ENCODE results near the gene LLGL2.

The LLGL2 gene

DNA sequence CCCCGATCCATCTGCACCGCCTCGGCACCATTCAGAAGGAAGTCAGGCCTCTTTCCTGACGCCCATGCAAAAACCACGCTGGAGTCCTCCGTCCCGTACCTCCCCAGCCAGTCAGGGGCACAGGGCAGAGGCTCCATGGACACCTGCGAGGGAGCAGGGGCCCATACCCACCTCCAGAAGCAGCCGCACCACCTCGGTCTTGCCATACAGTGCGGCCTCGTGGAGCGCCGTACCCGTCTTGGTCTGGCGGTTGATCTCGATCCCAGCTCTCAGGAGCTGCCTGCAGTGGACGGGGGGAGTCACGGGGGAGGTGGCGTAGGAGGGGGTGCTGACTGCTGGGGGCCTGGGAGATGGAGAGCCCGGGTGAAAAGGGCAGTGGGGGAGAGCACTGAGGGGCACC lies 19.4 kb upstream of the LLGL2 start:
- H3K4me1 ChIP-seq (ENCODE audit: low read length) = no peaks in the 10 kb centered on the region
- no peaks in the 10 kb centered on the region for H3K79me2 ChIP-seq (ENCODE audit: low read length)
- H3K4me3 ChIP-seq (ENCODE audit: low read length) = no peak overlapping the region
- H3K27ac ChIP-seq (ENCODE audit: low read length) = no peak overlapping the region
- no peak overlapping the region for H2AFZ ChIP-seq (ENCODE audit: low read depth, low read length)
- no peaks in the 10 kb centered on the region for H3K27me3 ChIP-seq (ENCODE audit: low read depth, low read length)
- no peak for TF ChIP-seq EZH2phosphoT487 (IDR thresholded peaks at IDR 0.05; ENCODE audit: low read depth)
- TF ChIP-seq, protein P1, sequence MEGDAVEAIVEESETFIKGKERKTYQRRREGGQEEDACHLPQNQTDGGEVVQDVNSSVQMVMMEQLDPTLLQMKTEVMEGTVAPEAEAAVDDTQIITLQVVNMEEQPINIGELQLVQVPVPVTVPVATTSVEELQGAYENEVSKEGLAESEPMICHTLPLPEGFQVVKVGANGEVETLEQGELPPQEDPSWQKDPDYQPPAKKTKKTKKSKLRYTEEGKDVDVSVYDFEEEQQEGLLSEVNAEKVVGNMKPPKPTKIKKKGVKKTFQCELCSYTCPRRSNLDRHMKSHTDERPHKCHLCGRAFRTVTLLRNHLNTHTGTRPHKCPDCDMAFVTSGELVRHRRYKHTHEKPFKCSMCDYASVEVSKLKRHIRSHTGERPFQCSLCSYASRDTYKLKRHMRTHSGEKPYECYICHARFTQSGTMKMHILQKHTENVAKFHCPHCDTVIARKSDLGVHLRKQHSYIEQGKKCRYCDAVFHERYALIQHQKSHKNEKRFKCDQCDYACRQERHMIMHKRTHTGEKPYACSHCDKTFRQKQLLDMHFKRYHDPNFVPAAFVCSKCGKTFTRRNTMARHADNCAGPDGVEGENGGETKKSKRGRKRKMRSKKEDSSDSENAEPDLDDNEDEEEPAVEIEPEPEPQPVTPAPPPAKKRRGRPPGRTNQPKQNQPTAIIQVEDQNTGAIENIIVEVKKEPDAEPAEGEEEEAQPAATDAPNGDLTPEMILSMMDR (IDR thresholded peaks at IDR 0.05; ENCODE audit: low read depth, low read length) = no peak
- H3K9ac ChIP-seq (ENCODE audit: low read length) = no peak overlapping the region
- H3K9me3 ChIP-seq (ENCODE audit: insufficient read depth, low read length) = no peaks in the 10 kb centered on the region
- no peak overlapping the region for H3K4me2 ChIP-seq (ENCODE audit: low read length)
- peaks cover 2% of the 10 kb centered on the region; the same call in 1 of the 2 replicates for H4K20me1 ChIP-seq (ENCODE audit: insufficient read depth, low read length)
- no peaks in the 10 kb centered on the region for H3K36me3 ChIP-seq (replicated peaks; ENCODE audit: low read depth, low read length)

DNA sequence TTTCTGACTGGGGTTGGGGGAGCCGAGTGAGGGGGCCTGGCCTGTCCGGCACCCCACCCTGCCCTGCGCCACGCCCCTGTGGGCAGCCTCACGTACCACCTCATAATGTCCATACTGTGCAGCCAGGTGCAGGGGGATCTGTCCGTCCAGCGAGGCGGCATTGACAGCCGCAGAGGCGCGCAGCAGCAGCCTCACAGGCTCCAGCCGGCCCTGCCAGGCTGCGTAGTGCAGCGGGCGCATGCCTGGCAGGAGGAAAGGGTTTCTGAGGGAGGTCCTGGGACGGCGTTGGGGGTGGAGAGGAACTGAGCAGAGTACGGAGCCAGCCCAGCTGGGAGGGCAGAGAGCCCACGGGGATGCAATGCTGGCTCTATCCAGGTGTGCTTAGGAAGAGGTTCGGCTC lies 18.6 kb upstream of the LLGL2 start:
- Histone ChIP-seq H3K27me3 (ENCODE audit: low read depth, low read length) (no peaks in the 10 kb centered on the region), H3K27ac (ENCODE audit: low read length) (no peak overlapping the region), H4K20me1 (ENCODE audit: insufficient read depth, low read length) (peaks cover 2% of the 10 kb centered on the region; the same call in 1 of the 2 replicates), H3K4me2 (ENCODE audit: low read length) (no peak overlapping the region), H3K9ac (ENCODE audit: low read length) (no peak overlapping the region), H3K36me3 (replicated peaks; ENCODE audit: low read depth, low read length) (no peaks in the 10 kb centered on the region), H3K4me3 (ENCODE audit: low read length) (no peak overlapping the region), H3K79me2 (ENCODE audit: low read length) (no peaks in the 10 kb centered on the region), H3K9me3 (ENCODE audit: insufficient read depth, low read length) (no peaks in the 10 kb centered on the region), H2AFZ (ENCODE audit: low read depth, low read length) (no peak overlapping the region), H3K4me1 (ENCODE audit: low read length) (no peaks in the 10 kb centered on the region)
- TF ChIP-seq EZH2phosphoT487 (IDR thresholded peaks at IDR 0.05; ENCODE audit: low read depth) = no peak

DNA sequence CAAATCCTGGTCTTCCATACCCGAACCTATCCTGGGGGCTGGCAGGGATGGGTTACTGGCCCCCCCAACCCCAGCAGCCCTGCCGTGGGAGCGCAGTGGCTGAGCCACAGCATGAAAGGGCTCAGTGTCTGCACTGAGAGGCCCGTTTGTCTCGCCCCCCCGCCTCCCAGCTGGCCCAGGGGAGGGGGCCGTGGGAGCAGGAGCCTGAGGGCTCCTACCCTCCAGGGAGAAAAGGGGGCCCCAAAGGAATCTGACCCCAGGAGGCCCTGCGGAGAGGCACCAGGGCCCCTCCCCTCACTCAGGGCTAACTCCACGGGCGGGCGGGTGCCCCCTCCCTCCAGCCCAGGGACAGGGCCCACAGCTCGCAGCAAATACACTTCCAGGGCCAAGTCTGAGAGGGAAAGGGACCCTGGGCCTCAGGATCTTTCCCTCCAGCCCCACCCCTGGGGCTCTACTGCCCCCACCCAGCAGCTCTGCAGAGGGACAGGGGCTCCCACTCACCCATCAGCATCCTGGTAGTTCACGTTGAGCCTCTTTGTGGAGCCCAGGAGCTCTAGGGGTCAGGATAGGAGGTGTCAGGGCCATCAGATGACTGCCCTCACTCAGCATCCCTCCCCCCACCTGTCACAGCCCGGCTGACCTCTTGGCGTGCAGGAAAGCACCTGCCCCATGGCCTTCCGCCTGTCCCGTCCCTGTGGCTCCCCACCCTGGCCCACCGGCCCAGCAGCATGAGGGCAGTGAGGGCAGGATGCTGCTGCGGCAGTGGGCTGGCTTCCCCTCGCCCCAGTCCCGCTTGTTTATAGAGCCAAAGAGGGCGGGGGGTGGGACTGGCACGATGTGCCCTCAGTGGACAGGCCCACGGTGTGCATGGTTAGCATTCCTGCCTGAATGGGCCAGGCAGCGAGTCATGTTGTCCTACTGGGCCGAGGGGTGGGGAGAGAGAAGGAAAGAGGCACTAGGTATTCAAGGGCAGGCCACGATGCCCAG lies 17.5 kb upstream of the LLGL2 start:
- H3K4me3 ChIP-seq (ENCODE audit: low read length) = no peak overlapping the region
- H3K9ac ChIP-seq (ENCODE audit: low read length) = no peak overlapping the region
- H3K4me2 ChIP-seq (ENCODE audit: low read length) = no peak overlapping the region
- no peaks in the 10 kb centered on the region for H3K36me3 ChIP-seq (replicated peaks; ENCODE audit: low read depth, low read length)
- no peaks in the 10 kb centered on the region; the same call in 1 of the 2 replicates for H3K4me1 ChIP-seq (ENCODE audit: low read length)
- no peaks in the 10 kb centered on the region for H3K27me3 ChIP-seq (ENCODE audit: low read depth, low read length)
- no peak for TF ChIP-seq EZH2phosphoT487 (IDR thresholded peaks at IDR 0.05; ENCODE audit: low read depth)
- TF ChIP-seq, protein P1 (IDR thresholded peaks at IDR 0.05; ENCODE audit: low read depth, low read length) = no peak
- H2AFZ ChIP-seq (ENCODE audit: low read depth, low read length) = no peak overlapping the region
- H3K27ac ChIP-seq (ENCODE audit: low read length) = no peak overlapping the region
- no peaks in the 10 kb centered on the region for H3K9me3 ChIP-seq (ENCODE audit: insufficient read depth, low read length)
- no peaks in the 10 kb centered on the region for H3K79me2 ChIP-seq (ENCODE audit: low read length)
- peaks cover 2% of the 10 kb centered on the region; the same call in 1 of the 2 replicates for H4K20me1 ChIP-seq (ENCODE audit: insufficient read depth, low read length)

DNA sequence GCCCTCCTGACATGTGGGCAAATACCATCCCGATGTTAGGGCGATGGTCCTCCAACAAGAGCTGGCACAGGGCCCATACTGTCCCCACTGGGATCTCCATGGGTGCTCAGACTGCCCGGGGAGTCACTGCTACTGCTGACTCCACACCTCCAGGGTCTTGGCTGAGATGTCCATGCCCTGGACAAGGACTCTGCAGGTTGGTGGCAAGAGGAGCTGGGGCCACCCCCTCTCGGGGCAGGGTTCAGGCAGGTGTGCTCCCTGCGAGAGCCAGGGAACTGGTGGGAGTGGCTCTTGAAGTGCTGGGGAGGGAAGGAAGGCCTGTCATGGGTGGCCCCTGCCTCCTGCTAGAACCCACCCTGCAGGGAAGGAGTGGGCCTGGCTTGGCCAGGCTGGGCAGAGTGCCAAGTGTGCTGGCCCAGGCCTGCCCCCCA lies 16.6 kb upstream of the LLGL2 start:
- H3K9me3 ChIP-seq (ENCODE audit: insufficient read depth, low read length) = no peaks in the 10 kb centered on the region
- no peaks in the 10 kb centered on the region for H3K36me3 ChIP-seq (replicated peaks; ENCODE audit: low read depth, low read length)
- H4K20me1 ChIP-seq (ENCODE audit: insufficient read depth, low read length) = peaks cover 2% of the 10 kb centered on the region; the same call in 1 of the 2 replicates
- no peak overlapping the region for H3K27ac ChIP-seq (ENCODE audit: low read length)
- no peak overlapping the region for H3K4me3 ChIP-seq (ENCODE audit: low read length)
- H3K9ac ChIP-seq (ENCODE audit: low read length) = no peak overlapping the region
- no peak overlapping the region for H2AFZ ChIP-seq (ENCODE audit: low read depth, low read length)
- no peaks in the 10 kb centered on the region; the same call in 1 of the 2 replicates for H3K4me1 ChIP-seq (ENCODE audit: low read length)
- no peaks in the 10 kb centered on the region for H3K27me3 ChIP-seq (ENCODE audit: low read depth, low read length)
- no peaks in the 10 kb centered on the region for H3K79me2 ChIP-seq (ENCODE audit: low read length)
- no peak for TF ChIP-seq EZH2phosphoT487 (IDR thresholded peaks at IDR 0.05; ENCODE audit: low read depth)
- TF ChIP-seq, protein P1 (IDR thresholded peaks at IDR 0.05; ENCODE audit: low read depth, low read length) = no peak
- no peak overlapping the region for H3K4me2 ChIP-seq (ENCODE audit: low read length)

Data from OCI-LY3 (cell line).